Measurements from ENCODE around the gene ANKHD1. TPM values are rescaled to one million over a fixed set of nuclear protein-coding genes. Genes with fewer than 3 reads are reported as not detected.

ANKHD1 gene
- total and polyA plus RNA-seq, 9 of the 15 experiments (the other 6 are each of a cell fraction or from before 2014, with no cell fraction given), result 38.9 to 138 (median 78.7) TPM

DNA sequence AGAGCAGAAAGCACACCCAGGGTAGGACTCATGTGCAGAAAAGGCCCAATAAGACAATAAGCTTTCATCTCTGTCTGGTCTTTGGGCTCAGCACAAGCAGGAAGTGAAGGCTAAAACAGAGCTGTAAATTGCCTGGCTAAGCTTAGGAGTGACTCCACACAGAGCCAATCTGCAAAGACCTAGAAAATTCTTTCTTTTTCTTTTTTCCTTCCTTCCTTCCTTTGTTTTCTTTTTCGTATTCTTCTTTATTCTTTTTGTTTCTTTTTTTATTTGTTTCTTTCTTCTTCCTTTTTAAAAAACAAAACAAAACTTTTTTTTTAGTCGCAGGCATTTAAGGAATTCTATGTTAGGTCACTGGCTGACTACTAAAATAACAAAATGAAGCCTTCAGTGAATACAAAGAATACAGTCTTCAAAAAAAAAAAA, 175.2 kb downstream of the ANKHD1 start (continued):
- TF ChIP-seq, protein P1, sequence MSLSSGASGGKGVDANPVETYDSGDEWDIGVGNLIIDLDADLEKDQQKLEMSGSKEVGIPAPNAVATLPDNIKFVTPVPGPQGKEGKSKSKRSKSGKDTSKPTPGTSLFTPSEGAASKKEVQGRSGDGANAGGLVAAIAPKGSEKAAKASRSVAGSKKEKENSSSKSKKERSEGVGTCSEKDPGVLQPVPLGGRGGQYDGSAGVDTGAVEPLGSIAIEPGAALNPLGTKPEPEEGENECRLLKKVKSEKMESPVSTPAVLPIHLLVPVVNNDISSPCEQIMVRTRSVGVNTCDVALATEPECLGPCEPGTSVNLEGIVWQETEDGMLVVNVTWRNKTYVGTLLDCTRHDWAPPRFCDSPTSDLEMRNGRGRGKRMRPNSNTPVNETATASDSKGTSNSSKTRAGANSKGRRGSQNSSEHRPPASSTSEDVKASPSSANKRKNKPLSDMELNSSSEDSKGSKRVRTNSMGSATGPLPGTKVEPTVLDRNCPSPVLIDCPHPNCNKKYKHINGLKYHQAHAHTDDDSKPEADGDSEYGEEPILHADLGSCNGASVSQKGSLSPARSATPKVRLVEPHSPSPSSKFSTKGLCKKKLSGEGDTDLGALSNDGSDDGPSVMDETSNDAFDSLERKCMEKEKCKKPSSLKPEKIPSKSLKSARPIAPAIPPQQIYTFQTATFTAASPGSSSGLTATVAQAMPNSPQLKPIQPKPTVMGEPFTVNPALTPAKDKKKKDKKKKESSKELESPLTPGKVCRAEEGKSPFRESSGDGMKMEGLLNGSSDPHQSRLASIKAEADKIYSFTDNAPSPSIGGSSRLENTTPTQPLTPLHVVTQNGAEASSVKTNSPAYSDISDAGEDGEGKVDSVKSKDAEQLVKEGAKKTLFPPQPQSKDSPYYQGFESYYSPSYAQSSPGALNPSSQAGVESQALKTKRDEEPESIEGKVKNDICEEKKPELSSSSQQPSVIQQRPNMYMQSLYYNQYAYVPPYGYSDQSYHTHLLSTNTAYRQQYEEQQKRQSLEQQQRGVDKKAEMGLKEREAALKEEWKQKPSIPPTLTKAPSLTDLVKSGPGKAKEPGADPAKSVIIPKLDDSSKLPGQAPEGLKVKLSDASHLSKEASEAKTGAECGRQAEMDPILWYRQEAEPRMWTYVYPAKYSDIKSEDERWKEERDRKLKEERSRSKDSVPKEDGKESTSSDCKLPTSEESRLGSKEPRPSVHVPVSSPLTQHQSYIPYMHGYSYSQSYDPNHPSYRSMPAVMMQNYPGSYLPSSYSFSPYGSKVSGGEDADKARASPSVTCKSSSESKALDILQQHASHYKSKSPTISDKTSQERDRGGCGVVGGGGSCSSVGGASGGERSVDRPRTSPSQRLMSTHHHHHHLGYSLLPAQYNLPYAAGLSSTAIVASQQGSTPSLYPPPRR (CRISPR knock-in tag; IDR thresholded peaks at IDR 0.05; ENCODE audit: borderline replicate concordance), result no peak
- TF ChIP-seq MYC (IDR thresholded peaks at IDR 0.05; ENCODE audit: low read depth, low read length) (no peak), MYC (CRISPR knock-in tag; IDR thresholded peaks at IDR 0.05; ENCODE audit: borderline replicate concordance, low read depth) (no peak), RBM34 (IDR thresholded peaks at IDR 0.05; ENCODE audit: borderline replicate concordance, insufficient read depth, low read length) (no peak), ZKSCAN1 (IDR thresholded peaks at IDR 0.05; ENCODE audit: low read depth, low read length) (no peak), ZNF347 (CRISPR knock-in tag; IDR thresholded peaks at IDR 0.05; ENCODE audit: low read depth) (no peak), FOXA3 (CRISPR knock-in tag; conservative IDR thresholded peaks at IDR 0.05 in 1 of 2, IDR thresholded peaks at IDR 0.05 in 1 of 2) (no peak), ELF1 (tag; IDR thresholded peaks at IDR 0.05) (peak; percentile 46; the same call in 1 of the 2 replicates), PHF8 (IDR thresholded peaks at IDR 0.05; ENCODE audit: borderline replicate concordance, low read length) (no peak), JUNB (CRISPR knock-in tag; conservative IDR thresholded peaks at IDR 0.05) (no peak), HSF4 (CRISPR knock-in tag; IDR thresholded peaks at IDR 0.05; ENCODE audit: borderline replicate concordance) (no peak)
- TF ChIP-seq, protein P2, sequence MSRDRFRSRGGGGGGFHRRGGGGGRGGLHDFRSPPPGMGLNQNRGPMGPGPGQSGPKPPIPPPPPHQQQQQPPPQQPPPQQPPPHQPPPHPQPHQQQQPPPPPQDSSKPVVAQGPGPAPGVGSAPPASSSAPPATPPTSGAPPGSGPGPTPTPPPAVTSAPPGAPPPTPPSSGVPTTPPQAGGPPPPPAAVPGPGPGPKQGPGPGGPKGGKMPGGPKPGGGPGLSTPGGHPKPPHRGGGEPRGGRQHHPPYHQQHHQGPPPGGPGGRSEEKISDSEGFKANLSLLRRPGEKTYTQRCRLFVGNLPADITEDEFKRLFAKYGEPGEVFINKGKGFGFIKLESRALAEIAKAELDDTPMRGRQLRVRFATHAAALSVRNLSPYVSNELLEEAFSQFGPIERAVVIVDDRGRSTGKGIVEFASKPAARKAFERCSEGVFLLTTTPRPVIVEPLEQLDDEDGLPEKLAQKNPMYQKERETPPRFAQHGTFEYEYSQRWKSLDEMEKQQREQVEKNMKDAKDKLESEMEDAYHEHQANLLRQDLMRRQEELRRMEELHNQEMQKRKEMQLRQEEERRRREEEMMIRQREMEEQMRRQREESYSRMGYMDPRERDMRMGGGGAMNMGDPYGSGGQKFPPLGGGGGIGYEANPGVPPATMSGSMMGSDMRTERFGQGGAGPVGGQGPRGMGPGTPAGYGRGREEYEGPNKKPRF (IDR thresholded peaks at IDR 0.05; ENCODE audit: low read depth, low read length), result no peak
- TF ChIP-seq, protein P3, sequence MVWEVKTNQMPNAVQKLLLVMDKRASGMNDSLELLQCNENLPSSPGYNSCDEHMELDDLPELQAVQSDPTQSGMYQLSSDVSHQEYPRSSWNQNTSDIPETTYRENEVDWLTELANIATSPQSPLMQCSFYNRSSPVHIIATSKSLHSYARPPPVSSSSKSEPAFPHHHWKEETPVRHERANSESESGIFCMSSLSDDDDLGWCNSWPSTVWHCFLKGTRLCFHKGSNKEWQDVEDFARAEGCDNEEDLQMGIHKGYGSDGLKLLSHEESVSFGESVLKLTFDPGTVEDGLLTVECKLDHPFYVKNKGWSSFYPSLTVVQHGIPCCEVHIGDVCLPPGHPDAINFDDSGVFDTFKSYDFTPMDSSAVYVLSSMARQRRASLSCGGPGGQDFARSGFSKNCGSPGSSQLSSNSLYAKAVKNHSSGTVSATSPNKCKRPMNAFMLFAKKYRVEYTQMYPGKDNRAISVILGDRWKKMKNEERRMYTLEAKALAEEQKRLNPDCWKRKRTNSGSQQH (CRISPR knock-in tag; IDR thresholded peaks at IDR 0.05), result no peak
- TF ChIP-seq, protein P4, sequence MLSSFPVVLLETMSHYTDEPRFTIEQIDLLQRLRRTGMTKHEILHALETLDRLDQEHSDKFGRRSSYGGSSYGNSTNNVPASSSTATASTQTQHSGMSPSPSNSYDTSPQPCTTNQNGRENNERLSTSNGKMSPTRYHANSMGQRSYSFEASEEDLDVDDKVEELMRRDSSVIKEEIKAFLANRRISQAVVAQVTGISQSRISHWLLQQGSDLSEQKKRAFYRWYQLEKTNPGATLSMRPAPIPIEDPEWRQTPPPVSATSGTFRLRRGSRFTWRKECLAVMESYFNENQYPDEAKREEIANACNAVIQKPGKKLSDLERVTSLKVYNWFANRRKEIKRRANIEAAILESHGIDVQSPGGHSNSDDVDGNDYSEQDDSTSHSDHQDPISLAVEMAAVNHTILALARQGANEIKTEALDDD (IDR thresholded peaks at IDR 0.05), result no peak
- TF ChIP-seq, protein P5, sequence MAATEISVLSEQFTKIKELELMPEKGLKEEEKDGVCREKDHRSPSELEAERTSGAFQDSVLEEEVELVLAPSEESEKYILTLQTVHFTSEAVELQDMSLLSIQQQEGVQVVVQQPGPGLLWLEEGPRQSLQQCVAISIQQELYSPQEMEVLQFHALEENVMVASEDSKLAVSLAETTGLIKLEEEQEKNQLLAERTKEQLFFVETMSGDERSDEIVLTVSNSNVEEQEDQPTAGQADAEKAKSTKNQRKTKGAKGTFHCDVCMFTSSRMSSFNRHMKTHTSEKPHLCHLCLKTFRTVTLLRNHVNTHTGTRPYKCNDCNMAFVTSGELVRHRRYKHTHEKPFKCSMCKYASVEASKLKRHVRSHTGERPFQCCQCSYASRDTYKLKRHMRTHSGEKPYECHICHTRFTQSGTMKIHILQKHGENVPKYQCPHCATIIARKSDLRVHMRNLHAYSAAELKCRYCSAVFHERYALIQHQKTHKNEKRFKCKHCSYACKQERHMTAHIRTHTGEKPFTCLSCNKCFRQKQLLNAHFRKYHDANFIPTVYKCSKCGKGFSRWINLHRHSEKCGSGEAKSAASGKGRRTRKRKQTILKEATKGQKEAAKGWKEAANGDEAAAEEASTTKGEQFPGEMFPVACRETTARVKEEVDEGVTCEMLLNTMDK (IDR thresholded peaks at IDR 0.05; ENCODE audit: borderline replicate concordance, insufficient read depth, low read depth, low read length, poor library complexity, severe bottlenecking), result no peak
